Measurements from ENCODE around the gene NEUROD1. TPM values are rescaled to one million over a fixed set of nuclear protein-coding genes. Genes with fewer than 3 reads are reported as not detected.

Gene NEUROD1
- total RNA-seq, 1 donor from 2014 or later, result not detected

GRCh38 chr2:181627545-181627944, 52.8 kb downstream of the NEUROD1 start:
- Histone ChIP-seq H3K9me3 (no peaks in the 10 kb centered on the region), H3K4me1 (no peaks in the 10 kb centered on the region), H3K27ac (no peak overlapping the region), H3K4me3 (no peak overlapping the region), H3K27me3 (ENCODE audit: low read depth) (peaks cover 5% of the 10 kb centered on the region), H3K36me3 (no peaks in the 10 kb centered on the region)
- ATAC-seq (no peak), DNase-seq (no peak)
- no peak for TF ChIP-seq CTCF (IDR thresholded peaks at IDR 0.05)
- intact Hi-C loops (cut with DNase I), result no loop called here

- no peak overlapping the region for H3K4me3 ChIP-seq
- H3K27me3 ChIP-seq (ENCODE audit: low read depth), result peaks cover 5% of the 10 kb centered on the region
- H3K27ac ChIP-seq, result no peak overlapping the region
- no peak for TF ChIP-seq CTCF (IDR thresholded peaks at IDR 0.05)
- intact Hi-C loops (cut with DNase I), result no loop called here
- no peaks in the 10 kb centered on the region for H3K9me3 ChIP-seq
- no peaks in the 10 kb centered on the region for H3K4me1 ChIP-seq
- ATAC-seq (no peak), DNase-seq (no peak)
- H3K36me3 ChIP-seq, result no peaks in the 10 kb centered on the region
Observed at GRCh38 chr2:181626671-181627070, 53.6 kb downstream of the NEUROD1 start.

Other genes starting within 250 kb of the NEUROD1 start
- 24.0 TPM for gene ITGA4, start 223.1 kb downstream of the NEUROD1 start, total RNA-seq
- 1.7 TPM for gene CERKL, start 23.4 kb downstream of the NEUROD1 start, total RNA-seq
- 190 TPM for gene ITPRID2, start 211.2 kb upstream of the NEUROD1 start, total RNA-seq